Adipocyte (in vitro differentiated cells): ENCODE data around the gene AOPEP.

Experiments used
- DNase-seq: peaks from one replicate; pipeline ENCODE4 v3.0.0-alpha.2; 2015; ENCODE audit warnings: low read depth
- H3K27me3 ChIP-seq: replicated peaks from 2 replicates; pipeline ENCODE4 v1.7.0; 2013; ENCODE audit warnings: mild to moderate bottlenecking, low read length, moderate library complexity; ENCODE audit not compliant: control insufficient read depth, insufficient read depth
- H3K36me3 ChIP-seq: 2 replicates; pipeline ENCODE4 v1.7.0; 2013; ENCODE audit warnings: low read length, mild to moderate bottlenecking, moderate library complexity; ENCODE audit not compliant: control insufficient read depth, insufficient read depth, severe bottlenecking
- H3K4me1 ChIP-seq: 2 replicates; pipeline ENCODE4 v1.7.0; 2013; ENCODE audit warnings: mild to moderate bottlenecking, low read length, moderate library complexity; ENCODE audit not compliant: control insufficient read depth, insufficient read depth
- H3K4me3 ChIP-seq: 2 replicates; pipeline ENCODE4 v1.7.0; 2013; ENCODE audit warnings: mild to moderate bottlenecking, low read length, moderate library complexity
- H3K9ac ChIP-seq: 2 replicates; pipeline ENCODE4 v1.7.0; 2013; ENCODE audit warnings: mild to moderate bottlenecking, low read length, moderate library complexity
- H3K9me3 ChIP-seq: 2 replicates; pipeline ENCODE4 v1.7.0; 2013; ENCODE audit warnings: mild to moderate bottlenecking, low read length, moderate library complexity; ENCODE audit not compliant: control insufficient read depth

AOPEP gene

GRCh38 chr9:95071450-95071849 lies 345.0 kb downstream of the AOPEP start:
- no peak overlapping the region for H3K9ac ChIP-seq
- H3K9me3 ChIP-seq, result no peaks in the 10 kb centered on the region
- no peak for DNase-seq
- no peaks in the 10 kb centered on the region for H3K27me3 ChIP-seq
- no peak overlapping the region for H3K4me3 ChIP-seq
- peaks cover 47% of the 10 kb centered on the region for H3K36me3 ChIP-seq
- H3K4me1 ChIP-seq, result no peaks in the 10 kb centered on the region

DNA sequence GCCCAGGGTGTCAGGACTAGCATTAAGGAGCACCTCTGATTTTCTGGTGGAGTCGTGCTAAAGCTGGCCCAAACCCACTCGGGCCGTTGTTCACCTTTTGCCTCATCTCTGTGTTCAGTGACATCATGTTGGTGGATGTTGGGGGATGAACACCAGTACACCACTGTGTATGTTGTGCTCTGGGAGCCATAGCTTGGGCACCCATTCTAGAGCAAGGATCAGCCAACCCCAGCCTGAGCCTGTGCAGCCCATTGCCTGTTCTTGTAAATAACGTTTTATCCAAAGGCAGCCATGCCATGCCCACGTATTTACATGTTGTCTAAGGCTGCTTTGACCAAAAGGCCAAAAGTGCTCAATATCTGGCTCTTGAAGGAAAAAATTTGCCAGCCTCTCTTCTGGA lies 345.4 kb downstream of the AOPEP start:
- H3K9ac ChIP-seq, result no peak overlapping the region
- peaks cover 43% of the 10 kb centered on the region for H3K36me3 ChIP-seq
- no peaks in the 10 kb centered on the region for H3K4me1 ChIP-seq
- H3K27me3 ChIP-seq, result no peaks in the 10 kb centered on the region
- H3K9me3 ChIP-seq, result no peaks in the 10 kb centered on the region
- no peak overlapping the region for H3K4me3 ChIP-seq
- no peak for DNase-seq

GRCh38 chr9:95073042-95073607 lies 346.6 kb downstream of the AOPEP start:
- Histone ChIP-seq H3K4me1 (no peaks in the 10 kb centered on the region), H3K9ac (no peak overlapping the region), H3K27me3 (no peaks in the 10 kb centered on the region), H3K4me3 (no peak overlapping the region), H3K36me3 (peaks cover 36% of the 10 kb centered on the region), H3K9me3 (no peaks in the 10 kb centered on the region)
- DNase-seq, result no peak

DNA sequence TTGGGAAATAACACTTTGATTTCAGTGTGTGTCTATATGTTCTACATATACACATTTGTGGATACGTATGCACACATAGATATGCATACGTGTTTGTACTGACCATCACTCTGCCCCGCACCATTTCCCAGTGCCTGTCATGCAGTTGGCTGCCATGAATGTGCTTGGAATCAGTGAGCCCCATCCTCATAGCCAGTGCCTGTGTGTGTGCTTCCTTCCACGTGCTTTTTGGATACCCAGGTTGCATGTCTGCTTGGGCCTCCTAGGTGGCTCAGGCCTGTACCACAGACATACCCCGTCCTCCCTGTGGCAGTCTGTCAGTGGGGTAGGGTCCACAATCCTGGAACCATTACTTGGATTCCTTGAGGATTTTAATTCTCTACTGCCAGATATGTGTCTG lies 347.4 kb downstream of the AOPEP start:
- no peaks in the 10 kb centered on the region for H3K9me3 ChIP-seq
- no peak overlapping the region for H3K9ac ChIP-seq
- no peaks in the 10 kb centered on the region for H3K27me3 ChIP-seq
- no peaks in the 10 kb centered on the region for H3K4me1 ChIP-seq
- H3K4me3 ChIP-seq, result no peak overlapping the region
- peaks cover 43% of the 10 kb centered on the region for H3K36me3 ChIP-seq
- DNase-seq, result no peak

DNA sequence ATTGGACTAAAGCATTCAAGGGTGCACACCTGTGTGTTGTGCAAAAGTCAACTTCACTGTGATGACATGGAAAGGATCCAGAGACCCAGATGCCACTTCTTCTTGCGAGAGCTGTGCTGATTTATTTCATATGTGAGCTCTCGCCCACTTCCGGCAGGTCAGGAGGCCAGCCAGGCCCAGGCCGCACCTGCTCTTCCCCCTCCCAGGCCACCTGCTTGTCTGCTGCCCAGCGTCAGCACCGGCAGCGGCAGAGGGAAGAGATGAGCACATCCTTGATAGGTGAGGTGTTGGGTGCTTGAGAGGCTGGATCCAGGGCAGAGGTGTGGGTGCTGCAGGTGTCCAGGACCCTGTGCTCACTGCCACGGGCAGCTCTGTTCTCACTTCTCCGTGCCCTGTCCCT lies 348.1 kb downstream of the AOPEP start:
- Histone ChIP-seq H3K9ac (no peak overlapping the region), H3K36me3 (peaks cover 35% of the 10 kb centered on the region), H3K9me3 (no peaks in the 10 kb centered on the region), H3K27me3 (no peaks in the 10 kb centered on the region), H3K4me1 (no peaks in the 10 kb centered on the region), H3K4me3 (no peak overlapping the region)
- DNase-seq, result no peak

- Histone ChIP-seq H3K36me3 (peaks cover 32% of the 10 kb centered on the region), H3K4me1 (no peaks in the 10 kb centered on the region), H3K4me3 (no peak overlapping the region), H3K27me3 (no peaks in the 10 kb centered on the region), H3K9ac (no peak overlapping the region), H3K9me3 (no peaks in the 10 kb centered on the region)
- no peak for DNase-seq
Observed at GRCh38 chr9:95075700-95076099, 349.2 kb downstream of the AOPEP start.

- Histone ChIP-seq H3K36me3 (peaks cover 42% of the 10 kb centered on the region), H3K4me3 (no peak overlapping the region), H3K9ac (no peak overlapping the region), H3K9me3 (no peaks in the 10 kb centered on the region), H3K27me3 (no peaks in the 10 kb centered on the region), H3K4me1 (no peaks in the 10 kb centered on the region)
- DNase-seq, result no peak
Observed at GRCh38 chr9:95076696-95077052, 350.2 kb downstream of the AOPEP start.

- H3K36me3 ChIP-seq, result peaks cover 47% of the 10 kb centered on the region
Observed at GRCh38 chr9:95077053-95077765, 350.7 kb downstream of the AOPEP start.

GRCh38 chr9:95077766-95078370 lies 351.4 kb downstream of the AOPEP start:
- H3K27me3 ChIP-seq, result no peaks in the 10 kb centered on the region
- H3K36me3 ChIP-seq, result peaks cover 54% of the 10 kb centered on the region
- DNase-seq, result no peak
- no peaks in the 10 kb centered on the region for H3K9me3 ChIP-seq
- no peak overlapping the region for H3K9ac ChIP-seq
- H3K4me3 ChIP-seq, result no peak overlapping the region
- no peaks in the 10 kb centered on the region for H3K4me1 ChIP-seq

More at GRCh38 chr9:95077053-95077765, 350.7 kb downstream of the AOPEP start:
- H3K4me3 ChIP-seq, result no peak overlapping the region
- no peaks in the 10 kb centered on the region for H3K27me3 ChIP-seq
- no peaks in the 10 kb centered on the region for H3K4me1 ChIP-seq
- no peak overlapping the region for H3K9ac ChIP-seq
- no peaks in the 10 kb centered on the region for H3K9me3 ChIP-seq
- no peak for DNase-seq

DNA sequence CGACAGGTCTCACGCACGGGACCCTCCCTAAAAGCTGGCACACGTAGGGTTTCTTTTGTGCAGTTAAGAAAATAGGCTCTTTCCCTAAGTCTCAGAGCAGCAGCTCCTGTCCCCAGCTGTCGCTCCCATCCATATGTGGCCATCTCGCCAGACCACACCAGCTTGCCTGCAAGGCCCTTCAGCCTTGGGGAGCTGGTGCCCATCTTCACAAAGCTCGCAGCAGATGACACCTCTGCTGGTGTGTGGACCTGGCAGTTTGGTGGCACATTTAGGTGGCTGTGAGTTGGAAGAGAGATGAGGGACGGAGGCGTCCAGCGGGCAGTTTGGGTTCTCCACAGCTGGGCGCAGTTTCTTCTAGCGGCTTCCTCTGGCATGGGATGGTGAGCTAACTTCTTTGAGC lies 352.0 kb downstream of the AOPEP start:
- H3K4me1 ChIP-seq, result no peaks in the 10 kb centered on the region
- no peak for DNase-seq
- no peak overlapping the region for H3K9ac ChIP-seq
- no peak overlapping the region for H3K4me3 ChIP-seq
- H3K36me3 ChIP-seq, result peaks cover 60% of the 10 kb centered on the region
- no peaks in the 10 kb centered on the region for H3K9me3 ChIP-seq
- no peaks in the 10 kb centered on the region for H3K27me3 ChIP-seq

DNA sequence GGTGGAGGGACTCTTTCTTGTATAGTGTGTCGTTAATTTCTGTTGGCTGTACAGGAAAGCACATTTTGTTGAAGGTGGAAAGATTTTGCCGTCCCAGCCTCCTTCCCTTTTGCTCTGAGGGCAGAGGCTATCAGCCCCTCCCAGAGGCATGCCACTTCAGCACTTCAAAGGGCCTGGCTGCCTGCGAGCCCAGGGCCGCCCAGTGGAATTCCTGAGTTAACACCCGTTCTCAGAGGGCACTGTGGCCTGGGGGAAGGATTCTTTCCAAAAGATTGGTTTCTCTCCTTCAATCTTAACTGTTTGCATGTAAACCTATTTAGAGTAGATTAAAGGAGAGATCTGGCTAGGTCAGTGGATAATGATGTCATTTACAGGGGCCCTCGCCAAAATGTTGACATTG lies 352.4 kb downstream of the AOPEP start:
- peak; percentile 53 for DNase-seq
- no peaks in the 10 kb centered on the region for H3K4me1 ChIP-seq

More for the DNA sequence above, 352.4 kb downstream of the AOPEP start:
- H3K4me3 ChIP-seq, result no peak overlapping the region
- no peaks in the 10 kb centered on the region for H3K27me3 ChIP-seq
- no peak overlapping the region for H3K9ac ChIP-seq
- peaks cover 62% of the 10 kb centered on the region for H3K36me3 ChIP-seq
- H3K9me3 ChIP-seq, result no peaks in the 10 kb centered on the region
